ENCODE data around the gene ADGRF4. TPM values are rescaled to one million over a fixed set of nuclear protein-coding genes. Genes with fewer than 3 reads are reported as not detected.

The ADGRF4 gene
- total RNA-seq, 1 experiment from 2014 or later: 0.10 TPM

GRCh38 chr6:47690214-47690613 is 8.2 kb upstream of the ADGRF4 start:
- no peak for ATAC-seq

GRCh38 chr6:47690791-47691190 is 7.6 kb upstream of the ADGRF4 start:
- ATAC-seq: no peak
- BruUV-seq (replicated peaks): no TSS peak
- no peaks in the 10 kb centered on the region for H3K9me3 ChIP-seq (ENCODE audit: control insufficient read depth, insufficient read depth, low read depth, low read length)

More at GRCh38 chr6:47690214-47690613, 8.2 kb upstream of the ADGRF4 start:
- Histone ChIP-seq H3K9me3 (ENCODE audit: control insufficient read depth, insufficient read depth, low read depth, low read length) (no peaks in the 10 kb centered on the region), H3K4me3 (ENCODE audit: low read depth in 2 of 2, low read length in 2 of 2) (no peak overlapping the region), H3K27me3 (ENCODE audit: control insufficient read depth, insufficient read depth, low read length) (no peaks in the 10 kb centered on the region), H3K4me1 (ENCODE audit: control insufficient read depth, insufficient read depth, low read length) (no peaks in the 10 kb centered on the region), H3K27ac (ENCODE audit: low read length) (no peak overlapping the region), H3K36me3 (ENCODE audit: control insufficient read depth, insufficient read depth, low read length) (no peaks in the 10 kb centered on the region)
- ChIA-PET POLR2A (no interaction called here), CTCF (no interaction called here)
- TF ChIP-seq SIN3A (IDR thresholded peaks at IDR 0.05; ENCODE audit: borderline replicate concordance, insufficient read depth, low read depth, low read length) (no peak), CTCF (IDR thresholded peaks at IDR 0.05) (0 out of 2 replicates have a peak, but pooled peaks have one; percentile 12), POLR2AphosphoS5 (IDR thresholded peaks at IDR 0.05; ENCODE audit: low read depth, low read length) (no peak), REST (IDR thresholded peaks at IDR 0.05; ENCODE audit: insufficient read depth in 1 of 2, low read depth in 2 of 2, low read length in 1 of 2) (no peak), TCF7L2 (IDR thresholded peaks at IDR 0.05; ENCODE audit: low read depth, low read length) (no peak)
- BruUV-seq (replicated peaks): no TSS peak
- no peak for DNase-seq (ENCODE audit: low read depth, low spot score)
- intact Hi-C loops (cut with micrococcal nuclease; ENCODE audit: unreplicated experiment) (no loop called here), in situ Hi-C loops (cut with HindIII; ENCODE audit: low pct_unique_long_range_greater_than_20kb, low sequenced_read_pairs) (no loop called here)

More at GRCh38 chr6:47690791-47691190, 7.6 kb upstream of the ADGRF4 start:
- Histone ChIP-seq H3K4me1 (ENCODE audit: control insufficient read depth, insufficient read depth, low read length) (no peaks in the 10 kb centered on the region), H3K27ac (ENCODE audit: low read length) (no peak overlapping the region), H3K27me3 (ENCODE audit: control insufficient read depth, insufficient read depth, low read length) (no peaks in the 10 kb centered on the region), H3K36me3 (ENCODE audit: control insufficient read depth, insufficient read depth, low read length) (no peaks in the 10 kb centered on the region), H3K4me3 (ENCODE audit: low read depth in 2 of 2, low read length in 2 of 2) (no peak overlapping the region)
- ChIA-PET POLR2A (no interaction called here), CTCF (no interaction called here)
- intact Hi-C loops (cut with micrococcal nuclease; ENCODE audit: unreplicated experiment): no loop called here
- no peak for DNase-seq (ENCODE audit: low read depth, low spot score)
- in situ Hi-C loops (cut with HindIII; ENCODE audit: low pct_unique_long_range_greater_than_20kb, low sequenced_read_pairs): no loop called here
- TF ChIP-seq CTCF (IDR thresholded peaks at IDR 0.05) (no peak), POLR2AphosphoS5 (IDR thresholded peaks at IDR 0.05; ENCODE audit: low read depth, low read length) (no peak), TCF7L2 (IDR thresholded peaks at IDR 0.05; ENCODE audit: low read depth, low read length) (no peak), SIN3A (IDR thresholded peaks at IDR 0.05; ENCODE audit: borderline replicate concordance, insufficient read depth, low read depth, low read length) (no peak), REST (IDR thresholded peaks at IDR 0.05; ENCODE audit: insufficient read depth in 1 of 2, low read depth in 2 of 2, low read length in 1 of 2) (no peak)
